Stimulated activated naive CD8-positive, alpha-beta T cell treated with anti-CD3 and anti-CD28 coated beads, Interleukin-15, amount 100 ng/mL, for 72 hours (primary cell): Measurements from ENCODE around the gene ZXDC.

Experiments
- ATAC-seq: fragments of 150-1000 bp; cut with Tn5 transposase; 2 replicates; pipeline ENCODE4 v1.10.0; 2021; ENCODE audit warnings: mild to moderate bottlenecking, moderate library complexity
- DNase-seq, 2 donors: peaks; one replicate each; pipeline ENCODE4 v3.0.0; 2021 to 2022
- H3K27ac Mint-ChIP-seq, 2 donors: one replicate each; pipeline ENCODE4 v1.8.0; 2022; ENCODE audit warnings: mild to moderate bottlenecking in 2 of 2, mixed read lengths in 2 of 2, moderate library complexity in 2 of 2
- H3K27me3 Mint-ChIP-seq: one replicate; pipeline ENCODE4 v1.8.0; 2022; ENCODE audit warnings: mixed read lengths
- H3K4me1 Mint-ChIP-seq: one replicate; pipeline ENCODE4 v1.8.0; 2022; ENCODE audit warnings: mild to moderate bottlenecking, mixed read lengths
- H3K4me3 Mint-ChIP-seq, 2 donors: one replicate each; pipeline ENCODE4 v1.8.0; 2022; ENCODE audit warnings: mild to moderate bottlenecking in 2 of 2, mixed read lengths in 2 of 2, moderate library complexity in 1 of 2
- H3K9me3 Mint-ChIP-seq, 2 donors: one replicate each; pipeline ENCODE4 v1.8.0; 2022; ENCODE audit warnings: mixed read lengths in 2 of 2

ZXDC gene

DNA sequence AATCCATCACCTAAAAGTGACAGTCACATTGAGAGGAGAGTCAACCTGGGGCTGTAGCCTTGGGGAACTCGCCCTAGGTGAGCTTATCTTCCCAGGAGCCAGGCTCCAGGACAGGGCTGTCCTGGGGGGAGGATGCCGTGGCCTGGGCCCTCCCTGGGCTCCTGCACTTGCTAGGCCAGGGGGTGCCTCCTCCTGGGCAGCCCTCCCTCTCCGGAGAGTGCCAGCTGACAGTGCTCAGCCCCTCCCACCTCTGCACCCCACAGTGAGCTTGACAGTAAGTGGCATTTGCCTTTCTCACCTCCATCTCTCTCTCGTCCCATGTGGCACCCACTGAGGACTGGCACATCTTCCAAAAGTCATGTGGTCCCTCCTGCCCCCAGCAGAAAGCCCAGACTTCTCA lies 22.8 kb upstream of the ZXDC start:
- H3K4me3 Mint-ChIP-seq, result peak overlapping the region in 1 of 2 donors; percentile 31
- H3K27ac Mint-ChIP-seq, result peak overlapping the region in 1 of 2 donors; percentile 97
- H3K27me3 Mint-ChIP-seq, result no peaks in the 10 kb centered on the region
- DNase-seq (no peak), ATAC-seq (peak; percentile 31)
- H3K4me1 Mint-ChIP-seq, result peaks cover 14% of the 10 kb centered on the region
- no peaks in the 10 kb centered on the region for H3K9me3 Mint-ChIP-seq

DNA sequence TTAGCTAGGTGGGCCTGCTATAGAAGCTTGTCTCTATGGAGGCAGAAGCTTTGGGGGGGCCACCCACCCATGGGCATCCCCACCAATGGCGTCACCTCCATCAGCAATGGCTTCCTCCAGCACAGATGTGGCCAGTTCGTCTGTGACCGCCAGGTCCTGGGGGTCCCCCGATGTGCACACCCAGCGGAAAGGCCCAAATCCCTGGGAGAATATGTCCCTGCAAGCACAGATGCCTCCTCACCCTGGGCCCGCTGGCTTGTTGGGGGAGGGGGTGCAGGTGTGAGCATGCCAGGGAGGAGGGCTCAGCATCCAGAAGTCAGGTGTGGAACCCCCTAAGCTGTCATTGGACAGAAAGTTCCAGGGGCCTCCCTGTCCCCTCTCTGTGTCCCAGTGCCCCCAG lies 22.3 kb upstream of the ZXDC start:
- Mint-ChIP-seq H3K4me3 (no peak overlapping the region), H3K27me3 (no peaks in the 10 kb centered on the region), H3K4me1 (peaks cover 14% of the 10 kb centered on the region), H3K27ac (no peak overlapping the region), H3K9me3 (no peaks in the 10 kb centered on the region)
- no peak for DNase-seq
- ATAC-seq, result no peak

DNA sequence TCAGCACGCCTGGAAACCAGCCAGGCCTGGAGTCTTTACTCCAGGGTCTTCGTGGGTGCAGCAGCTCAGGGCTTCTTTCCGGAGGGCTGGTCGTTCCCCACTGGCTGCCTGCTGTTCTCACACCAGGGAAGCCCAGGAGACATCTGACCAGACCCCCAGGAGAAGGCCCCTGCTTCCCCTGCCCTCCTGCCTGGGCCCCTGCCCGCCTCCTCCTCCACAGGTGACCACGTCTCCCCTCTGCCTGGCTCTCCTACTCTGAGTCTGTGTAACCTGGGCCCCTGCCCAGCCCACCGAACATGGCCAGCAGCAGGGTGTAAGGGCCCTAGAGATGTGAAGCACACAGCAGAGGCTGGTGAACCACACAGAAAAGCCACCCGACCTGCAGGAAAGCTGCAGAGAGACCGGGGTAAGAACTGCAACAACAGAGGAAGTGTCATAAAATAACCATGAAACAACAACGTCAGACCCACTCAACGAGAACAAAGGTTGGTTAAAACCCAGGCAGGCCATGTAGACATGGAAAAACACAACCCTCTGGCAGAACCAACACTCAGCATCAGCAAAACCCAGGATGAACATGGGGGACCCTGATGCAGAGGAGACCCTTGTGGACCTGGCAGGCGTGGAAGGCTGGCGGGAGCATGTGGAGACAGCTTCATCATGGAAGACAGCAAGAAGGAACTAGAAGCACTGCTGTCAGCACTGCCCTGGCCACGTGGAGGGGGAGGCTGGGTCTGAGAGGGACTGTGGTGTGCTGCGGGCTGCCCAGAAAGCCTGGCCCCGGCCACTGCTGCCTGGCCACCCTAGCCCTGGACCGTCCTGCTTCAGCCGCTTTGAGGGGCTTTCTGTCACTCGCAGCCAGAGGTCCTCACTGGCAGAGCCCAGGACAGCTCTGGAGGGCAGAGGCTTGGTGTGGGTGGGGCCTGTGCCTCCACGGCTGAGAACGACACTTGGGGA lies 21.5 kb upstream of the ZXDC start:
- DNase-seq (no peak), ATAC-seq (peak; percentile 15)
- H3K9me3 Mint-ChIP-seq, result no peaks in the 10 kb centered on the region
- H3K27me3 Mint-ChIP-seq, result no peaks in the 10 kb centered on the region
- H3K4me1 Mint-ChIP-seq, result peaks cover 14% of the 10 kb centered on the region
- H3K4me3 Mint-ChIP-seq, result no peak overlapping the region
- peak overlapping the region; percentile 81 to 96 for H3K27ac Mint-ChIP-seq

DNA sequence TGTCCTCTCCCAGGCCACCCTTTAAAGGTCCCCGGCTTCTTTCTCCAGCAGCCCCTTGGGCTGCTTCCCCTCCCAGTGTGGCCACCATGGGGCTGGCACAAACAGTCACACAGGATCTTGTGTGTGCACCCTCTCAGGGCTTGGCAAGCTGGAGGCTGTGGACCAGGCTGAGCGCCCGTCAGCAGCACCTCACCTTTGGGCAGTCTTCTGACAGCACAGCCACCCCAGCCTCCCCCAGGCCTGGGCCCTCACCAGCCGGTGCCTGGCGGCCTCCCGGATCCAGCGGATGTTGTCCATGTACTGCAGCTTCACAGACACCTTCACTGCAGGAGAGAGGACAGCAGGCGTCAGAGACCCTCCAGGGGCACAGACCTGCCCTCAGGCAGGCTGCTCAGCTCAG lies 20.1 kb upstream of the ZXDC start:
- Mint-ChIP-seq H3K4me1 (peaks cover 14% of the 10 kb centered on the region), H3K4me3 (no peak overlapping the region), H3K27me3 (no peaks in the 10 kb centered on the region), H3K27ac (no peak overlapping the region), H3K9me3 (no peaks in the 10 kb centered on the region)
- DNase-seq, result no peak
- no peak for ATAC-seq

DNA sequence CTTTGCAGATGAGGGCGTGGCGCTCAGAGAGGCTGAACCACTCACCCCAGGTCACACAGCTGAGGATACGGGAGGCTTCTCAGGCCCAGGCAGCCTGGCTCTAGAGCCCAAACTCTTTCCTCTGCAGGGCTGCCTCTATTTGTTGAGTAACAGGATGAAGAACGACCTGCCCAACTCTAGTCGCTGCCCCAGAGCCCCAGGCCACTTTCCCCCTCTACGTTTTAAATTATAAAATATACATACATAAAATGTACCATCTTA lies 19.2 kb upstream of the ZXDC start:
- H3K4me1 Mint-ChIP-seq, result peaks cover 14% of the 10 kb centered on the region
- ATAC-seq (no peak), DNase-seq (no peak)
- H3K9me3 Mint-ChIP-seq, result no peaks in the 10 kb centered on the region
- H3K4me3 Mint-ChIP-seq, result no peak overlapping the region
- no peaks in the 10 kb centered on the region for H3K27me3 Mint-ChIP-seq
- H3K27ac Mint-ChIP-seq, result no peak overlapping the region

DNA sequence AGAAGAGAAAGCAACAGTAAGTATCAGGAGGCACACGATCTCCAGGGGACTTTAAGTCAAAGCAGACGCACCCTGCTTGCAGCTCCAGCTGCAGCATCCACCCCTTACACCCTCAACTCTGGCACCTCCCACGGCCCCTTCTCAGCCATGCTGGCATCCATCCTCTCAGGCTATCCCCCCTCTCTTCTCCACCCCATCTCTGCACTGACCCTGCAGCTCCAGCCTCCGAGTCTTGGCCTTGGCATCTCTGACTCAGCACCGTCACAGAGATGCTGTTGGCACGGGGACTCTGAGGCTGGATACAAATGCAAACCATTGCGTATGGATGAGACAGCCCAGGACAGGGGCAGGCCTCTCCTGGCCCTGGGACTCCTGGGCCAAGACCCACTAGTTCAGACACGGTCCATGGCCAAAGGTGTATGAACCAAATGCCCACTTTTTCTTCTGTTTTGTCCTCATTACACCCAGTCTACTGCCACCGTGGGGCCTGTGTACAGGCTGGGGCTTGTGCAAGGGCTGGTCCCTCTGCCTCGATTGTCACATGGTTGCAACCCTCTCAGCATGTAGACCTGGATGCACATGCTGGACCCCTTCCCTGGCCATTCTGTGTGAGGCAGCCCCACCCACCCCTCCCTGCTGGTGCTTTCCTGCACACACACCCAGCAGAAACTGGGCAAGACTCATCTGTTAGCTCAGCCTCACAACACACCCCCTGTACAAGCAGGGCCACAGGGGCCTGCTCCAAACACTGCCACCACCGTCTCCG lies 18.7 kb upstream of the ZXDC start:
- H3K27me3 Mint-ChIP-seq, result no peaks in the 10 kb centered on the region
- no peaks in the 10 kb centered on the region for H3K9me3 Mint-ChIP-seq
- ATAC-seq, result no peak

DNA sequence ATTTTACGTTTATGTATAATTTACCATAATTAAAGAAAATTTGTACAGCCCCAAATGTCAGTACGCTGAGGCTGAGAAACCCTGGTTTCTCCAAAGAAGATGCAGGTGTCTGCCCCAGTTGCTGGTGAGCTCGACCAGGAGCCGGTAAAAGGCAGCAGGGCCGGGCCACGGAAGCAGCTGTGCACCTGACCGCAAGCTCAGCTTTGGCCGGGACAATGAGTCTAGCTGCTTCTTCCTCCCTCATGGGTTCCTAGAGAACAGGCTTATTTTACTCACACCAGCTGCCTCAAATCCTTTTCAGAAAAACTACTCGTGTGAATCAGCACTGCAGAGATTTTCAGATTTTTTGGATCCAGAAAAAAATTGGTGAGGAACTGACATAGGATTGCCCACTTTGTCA lies 18.0 kb upstream of the ZXDC start:
- Mint-ChIP-seq H3K27ac (no peak overlapping the region), H3K9me3 (no peaks in the 10 kb centered on the region), H3K4me3 (no peak overlapping the region), H3K27me3 (no peaks in the 10 kb centered on the region), H3K4me1 (peaks cover 10% of the 10 kb centered on the region)
- ATAC-seq, result no peak
- no peak for DNase-seq

More for the DNA sequence above, 18.7 kb upstream of the ZXDC start:
- peaks cover 14% of the 10 kb centered on the region for H3K4me1 Mint-ChIP-seq
- no peak for DNase-seq
- H3K4me3 Mint-ChIP-seq, result no peak overlapping the region
- no peak overlapping the region for H3K27ac Mint-ChIP-seq

DNA sequence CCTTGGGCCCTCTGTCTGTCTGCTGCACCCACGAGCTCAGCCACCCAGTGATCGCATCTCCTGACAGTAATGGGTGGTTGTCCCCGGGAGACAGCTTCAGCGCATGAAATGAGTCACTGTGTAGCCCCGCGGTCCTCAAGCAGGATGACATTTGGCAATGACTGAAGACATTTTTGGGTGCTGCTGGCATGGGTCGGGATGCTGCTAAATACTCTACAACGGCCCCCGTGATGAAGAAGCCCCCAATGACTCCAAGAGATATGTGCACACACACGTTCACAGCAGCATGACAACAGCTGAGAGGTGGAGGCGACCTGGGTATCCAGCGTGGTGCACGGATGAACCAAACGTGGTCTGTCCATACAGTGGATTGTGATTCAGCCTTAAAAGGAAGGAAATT lies 17.4 kb upstream of the ZXDC start:
- H3K4me3 Mint-ChIP-seq, result no peak overlapping the region
- DNase-seq (no peak), ATAC-seq (no peak)
- peaks cover 7% of the 10 kb centered on the region for H3K4me1 Mint-ChIP-seq
- H3K27me3 Mint-ChIP-seq, result no peaks in the 10 kb centered on the region
- H3K27ac Mint-ChIP-seq, result peak overlapping the region in 1 of 2 donors; percentile 10
- no peaks in the 10 kb centered on the region for H3K9me3 Mint-ChIP-seq

DNA sequence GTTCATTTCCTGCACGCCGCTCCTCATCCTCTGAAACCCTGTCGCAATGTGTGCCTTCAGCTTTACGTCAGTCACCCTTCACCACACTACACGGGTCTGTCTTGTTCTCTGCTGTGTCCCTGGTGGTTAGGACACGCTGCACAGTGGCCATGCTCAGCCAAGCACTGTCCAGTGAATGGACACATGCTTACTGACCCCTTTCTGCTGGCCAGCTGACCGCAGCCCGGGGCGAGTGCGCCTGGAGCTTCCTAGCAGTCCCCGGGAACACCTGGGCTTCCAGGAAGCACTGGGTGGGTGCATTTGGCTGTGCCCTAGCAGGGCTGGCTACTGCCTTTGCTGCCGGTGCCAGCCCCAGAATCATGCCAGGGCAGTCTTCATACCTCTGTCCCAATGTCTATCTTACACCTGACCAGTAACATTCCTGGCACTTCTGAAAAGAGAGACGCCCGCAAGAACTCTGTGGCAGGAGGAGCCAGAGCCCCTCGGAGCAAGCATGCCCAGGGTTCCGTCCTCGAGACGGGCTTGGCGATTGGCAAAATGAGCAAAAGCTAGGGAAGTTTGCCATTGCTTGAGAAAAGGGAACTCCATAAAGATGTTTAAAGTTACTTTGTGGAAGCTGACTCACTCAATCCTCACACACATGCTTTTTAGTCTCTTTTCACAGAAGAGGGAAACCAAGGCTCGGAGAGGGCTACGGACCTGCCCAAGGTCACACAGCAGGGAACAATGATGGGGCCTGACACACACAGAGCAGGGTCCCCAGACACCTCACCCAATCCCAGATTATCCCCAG lies 15.7 kb upstream of the ZXDC start:
- peaks cover 14% of the 10 kb centered on the region for H3K4me1 Mint-ChIP-seq
- DNase-seq, result no peak
- no peak overlapping the region for H3K4me3 Mint-ChIP-seq
- no peak overlapping the region for H3K27ac Mint-ChIP-seq
- no peaks in the 10 kb centered on the region for H3K27me3 Mint-ChIP-seq
- no peak for ATAC-seq
- H3K9me3 Mint-ChIP-seq, result no peaks in the 10 kb centered on the region

DNA sequence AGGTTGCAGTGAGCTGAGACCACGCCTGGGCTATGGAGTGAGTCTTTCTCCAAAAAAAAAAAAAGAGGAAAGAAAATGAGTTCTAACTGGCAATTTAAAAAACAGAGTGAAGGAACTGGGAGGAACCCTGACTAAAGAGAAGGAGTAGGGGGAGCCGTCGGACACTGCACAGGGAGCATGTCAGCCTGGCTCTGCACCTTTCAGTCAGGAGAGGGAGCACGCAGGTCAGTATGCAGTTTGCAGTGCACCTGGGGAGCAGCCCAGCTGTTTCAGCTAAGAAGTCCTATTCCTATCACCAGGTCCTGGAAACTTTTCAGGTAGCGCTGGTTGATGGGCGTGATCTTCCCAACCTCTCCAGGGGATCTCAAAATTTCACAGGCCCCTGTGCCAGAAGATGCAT lies 14.9 kb upstream of the ZXDC start:
- DNase-seq (no peak), ATAC-seq (no peak)
- no peak overlapping the region for H3K4me3 Mint-ChIP-seq
- no peaks in the 10 kb centered on the region for H3K27me3 Mint-ChIP-seq
- H3K9me3 Mint-ChIP-seq, result no peaks in the 10 kb centered on the region
- peaks cover 18% of the 10 kb centered on the region for H3K4me1 Mint-ChIP-seq
- no peak overlapping the region for H3K27ac Mint-ChIP-seq

DNA sequence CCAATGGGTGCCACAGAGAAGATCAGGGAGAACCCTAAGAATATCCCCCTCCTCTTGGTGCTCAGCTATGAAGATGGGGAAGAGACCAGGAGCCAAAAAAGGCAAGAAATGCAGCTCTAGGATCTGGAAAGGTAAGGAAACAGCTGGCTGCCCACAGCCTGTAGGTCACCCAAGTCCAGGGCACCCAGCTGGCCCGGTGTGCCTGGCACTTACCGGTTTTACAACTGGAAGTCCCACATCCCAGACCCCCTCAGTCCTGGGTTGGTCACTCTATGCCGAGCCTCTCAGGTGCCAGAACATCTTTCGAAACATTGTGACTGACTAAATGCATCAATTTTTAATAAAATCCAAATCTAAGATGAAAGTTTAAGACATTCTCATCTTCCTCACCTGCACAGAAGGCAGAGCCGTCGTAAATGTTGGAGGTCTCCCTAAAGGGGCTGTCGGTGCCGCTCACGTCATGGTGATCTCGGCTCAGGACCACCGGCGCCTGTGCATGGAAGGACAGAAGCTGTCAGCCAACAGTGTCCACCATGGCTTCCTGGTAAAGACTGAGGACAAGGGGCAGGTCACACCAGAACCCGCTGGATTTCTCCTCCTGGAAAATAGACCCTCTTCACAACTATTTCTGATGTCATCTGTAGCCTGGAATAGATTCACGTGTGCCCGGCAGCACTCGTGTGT lies 13.3 kb upstream of the ZXDC start:
- DNase-seq, result no peak
- H3K4me3 Mint-ChIP-seq, result no peak overlapping the region
- ATAC-seq, result no peak
- peaks cover 18% of the 10 kb centered on the region for H3K4me1 Mint-ChIP-seq
- H3K9me3 Mint-ChIP-seq, result no peaks in the 10 kb centered on the region
- no peaks in the 10 kb centered on the region for H3K27me3 Mint-ChIP-seq
- peak overlapping the region in 1 of 2 donors; percentile 62 for H3K27ac Mint-ChIP-seq

DNA sequence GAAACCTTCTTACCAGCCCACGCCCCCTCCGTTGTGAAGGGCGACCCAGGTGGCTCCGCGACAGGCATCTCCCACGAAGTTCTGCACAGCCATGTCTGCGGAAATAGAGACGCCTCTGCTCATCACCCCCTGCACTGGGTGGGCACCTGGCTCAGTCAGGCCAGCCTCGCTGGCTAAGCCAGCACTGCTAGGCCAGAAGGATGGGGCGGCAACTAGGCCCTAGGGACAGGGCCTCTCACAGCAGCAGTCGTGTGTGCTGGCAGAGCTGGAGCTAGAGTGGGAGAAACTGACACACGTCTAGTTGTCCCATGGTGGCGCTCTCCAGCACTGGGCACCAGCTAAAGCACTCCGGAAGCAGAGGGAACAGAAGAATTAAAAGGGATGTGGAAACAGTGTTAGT lies 12.5 kb upstream of the ZXDC start:
- H3K27me3 Mint-ChIP-seq, result no peaks in the 10 kb centered on the region
- no peak overlapping the region for H3K4me3 Mint-ChIP-seq
- DNase-seq (no peak), ATAC-seq (no peak)
- H3K4me1 Mint-ChIP-seq, result peaks cover 18% of the 10 kb centered on the region
- no peaks in the 10 kb centered on the region for H3K9me3 Mint-ChIP-seq
- H3K27ac Mint-ChIP-seq, result no peak overlapping the region

DNA sequence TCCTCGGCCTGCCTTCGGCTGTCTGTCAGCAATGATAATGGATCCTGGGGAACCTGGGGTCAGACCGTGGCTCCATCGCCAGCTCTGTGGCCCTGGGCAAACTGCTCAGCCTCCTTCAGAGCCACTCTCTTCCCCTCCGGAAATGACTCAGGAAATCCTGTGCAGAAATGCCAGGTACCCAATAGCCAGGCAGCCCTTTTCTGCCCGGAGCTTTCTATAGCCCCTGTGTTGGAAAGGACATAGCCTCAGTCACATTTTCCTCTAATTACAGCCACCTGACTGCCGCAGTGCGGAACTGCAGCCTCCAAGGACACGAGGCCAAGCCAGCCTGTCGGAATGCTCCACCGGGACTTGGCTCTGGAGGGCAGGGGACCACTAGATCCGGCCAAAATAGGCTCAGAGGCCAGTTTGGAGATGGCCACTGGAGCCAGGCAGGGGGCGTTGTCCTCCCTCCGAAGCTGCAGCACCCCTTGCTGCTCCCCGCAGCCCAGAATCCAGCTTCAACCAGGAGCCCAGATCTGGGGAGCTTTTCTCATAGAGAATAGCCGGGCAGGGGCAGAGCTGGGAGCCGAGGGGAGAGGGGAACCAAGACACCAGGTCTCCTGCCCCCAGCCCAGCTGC lies 11.6 kb upstream of the ZXDC start:
- no peaks in the 10 kb centered on the region for H3K9me3 Mint-ChIP-seq
- peaks cover 18% of the 10 kb centered on the region for H3K4me1 Mint-ChIP-seq
- H3K27ac Mint-ChIP-seq, result peak overlapping the region; percentile 77 to 87
- H3K27me3 Mint-ChIP-seq, result no peaks in the 10 kb centered on the region
- DNase-seq, result no peak
- peak; percentile 69 for ATAC-seq
- peak overlapping the region in 1 of 2 donors; percentile 27 for H3K4me3 Mint-ChIP-seq

DNA sequence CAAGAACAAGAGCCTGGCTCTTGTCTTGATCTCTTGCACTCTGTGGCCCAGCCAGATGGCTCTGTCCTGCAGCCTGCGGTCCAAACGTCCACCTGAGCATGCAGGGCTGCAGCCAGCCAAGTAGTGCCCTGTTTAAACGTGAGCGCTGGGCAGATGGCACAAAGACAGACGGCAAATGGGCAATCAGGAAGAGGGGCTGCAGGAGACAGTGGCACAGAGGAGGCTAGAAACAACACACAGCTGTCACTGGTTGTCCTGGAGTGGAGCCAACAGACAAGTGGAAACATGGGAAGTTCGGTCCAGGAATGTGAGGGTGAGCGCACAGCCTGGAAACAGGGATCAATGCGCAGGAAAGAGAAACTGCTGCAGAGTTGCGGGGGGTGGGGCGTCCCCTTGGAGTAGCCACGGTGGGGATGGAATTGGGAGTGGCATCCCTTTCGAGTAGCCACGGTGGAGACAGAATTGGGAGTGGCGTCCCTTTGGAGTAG lies 10.7 kb upstream of the ZXDC start:
- DNase-seq (no peak), ATAC-seq (no peak)
- no peaks in the 10 kb centered on the region for H3K9me3 Mint-ChIP-seq
- peak overlapping the region; percentile 77 to 87 for H3K27ac Mint-ChIP-seq
- no peaks in the 10 kb centered on the region for H3K27me3 Mint-ChIP-seq
- peaks cover 18% of the 10 kb centered on the region for H3K4me1 Mint-ChIP-seq
- no peak overlapping the region for H3K4me3 Mint-ChIP-seq

DNA sequence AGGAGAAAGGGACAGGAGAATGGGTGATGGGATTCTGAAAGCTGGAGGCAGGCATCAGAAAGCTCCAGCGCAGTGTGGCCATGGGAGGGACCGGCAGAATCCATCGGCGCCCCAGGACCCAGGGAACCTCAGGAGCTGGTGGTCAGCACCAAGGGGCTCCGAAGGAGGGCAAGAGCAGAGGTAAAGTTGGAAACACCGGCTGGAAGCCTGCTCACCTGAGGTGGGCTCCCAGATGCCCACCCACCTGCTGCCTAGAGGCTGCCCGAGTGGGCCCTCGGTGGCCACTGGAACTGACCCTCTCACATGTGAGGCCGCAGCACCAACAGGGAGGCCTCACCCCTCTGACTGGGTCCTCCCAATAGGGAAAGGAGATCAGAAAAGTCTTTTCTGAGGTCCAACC lies 10.3 kb upstream of the ZXDC start:
- no peak for DNase-seq
- Mint-ChIP-seq H3K9me3 (no peaks in the 10 kb centered on the region), H3K4me1 (peaks cover 18% of the 10 kb centered on the region), H3K27me3 (no peaks in the 10 kb centered on the region), H3K27ac (peak overlapping the region in 1 of 2 donors; percentile 14), H3K4me3 (no peak overlapping the region)
- no peak for ATAC-seq
